Measurements from ENCODE around the gene LTF.

DNA sequence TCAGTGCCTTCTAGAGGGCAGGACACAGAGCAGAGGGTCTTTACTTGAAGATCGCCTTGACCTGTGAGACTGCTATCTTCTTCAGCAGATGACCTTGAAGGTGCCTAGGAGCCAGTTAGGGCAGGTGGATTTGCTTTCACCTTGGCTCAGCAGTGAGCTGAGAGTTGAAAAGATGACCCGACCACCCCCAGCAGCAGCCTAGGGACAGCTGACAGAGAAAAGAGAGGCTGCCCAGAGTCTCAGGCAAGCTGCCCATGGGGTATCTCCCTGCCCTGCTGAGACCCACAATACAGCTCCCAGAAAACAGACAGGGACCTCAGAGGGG lies 453 bp upstream of the LTF start:
- TF ChIP-seq ZNF496 (CRISPR knock-in tag; IDR thresholded peaks at IDR 0.05; ENCODE audit: insufficient replicate concordance) (no peak), SMAD9 (CRISPR knock-in tag; IDR thresholded peaks at IDR 0.05) (no peak), HMG20B (CRISPR knock-in tag; conservative IDR thresholded peaks at IDR 0.05) (no peak), CTCF (CRISPR knock-in tag; IDR thresholded peaks at IDR 0.05) (no peak), FOXP1 (IDR thresholded peaks at IDR 0.05) (no peak), FOXP1 (CRISPR knock-in tag; IDR thresholded peaks at IDR 0.05) (no peak), ZKSCAN5 (CRISPR knock-in tag; IDR thresholded peaks at IDR 0.05) (no peak), ATF3 (CRISPR knock-in tag; IDR thresholded peaks at IDR 0.05) (no peak)

Data from HepG2 (cell line).